H1 (cell line): Measurements from ENCODE around the gene KCNA1. TPM values are rescaled to one million over a fixed set of nuclear protein-coding genes. Genes with fewer than 3 reads are reported as not detected.

Experiments used
- CTCF ChIA-PET: fragments of 300-600 bp; sonication (Branson Sonifier 250); formaldehyde crosslinking; loops from one replicate; lab custom pipeline; 2021; ENCODE audit not compliant: partially characterized antibody; lab: Charles Lee
- POLR2A ChIA-PET: fragments of 300-600 bp; sonication (Branson Sonifier 250); formaldehyde crosslinking; loops from one replicate; lab custom pipeline; 2021; ENCODE audit warnings: inconsistent platforms; ENCODE audit not compliant: partially characterized antibody; lab: Charles Lee
- DNase-seq, 2 experiments: peaks; one replicate each; pipeline versions ENCODE4 v3.0.0 to v3.0.0-alpha.2; 2010 to 2022; ENCODE audit warnings: low spot score in 2 of 2, low read depth in 1 of 2, mixed read lengths in 1 of 2
- FAIRE-seq: peaks from 2 replicates; lab custom pipeline; 2011; peaks lifted over from hg19 to GRCh38; lab: Jason Lieb, UNC
- H2AFZ ChIP-seq: 2 replicates; pipeline ENCODE4 v1.8.1; 2012; ENCODE audit warnings: low read length, inconsistent platforms
- H2AK5ac ChIP-seq: 2 replicates; pipeline ENCODE4 v1.6.1; 2013; ENCODE audit warnings: low read depth, low read length
- H2BK120ac ChIP-seq: replicated peaks from 2 replicates; pipeline ENCODE3; 2013; ENCODE audit warnings: low read depth, low read length, inconsistent platforms
- H2BK12ac ChIP-seq: 2 replicates; pipeline ENCODE4 v1.6.1; 2013; ENCODE audit warnings: low read depth, low read length
- H2BK15ac ChIP-seq: 2 replicates; pipeline ENCODE4 v1.6.1; 2013; ENCODE audit warnings: low read length
- H2BK20ac ChIP-seq: 2 replicates; pipeline ENCODE4 v1.6.1; 2013; ENCODE audit warnings: low read length
- H2BK5ac ChIP-seq: 2 replicates; pipeline ENCODE4 v1.6.1; 2013; ENCODE audit warnings: low read depth, low read length
- H3K14ac ChIP-seq: 2 replicates; pipeline ENCODE4 v1.6.1; 2013; ENCODE audit warnings: inconsistent platforms; ENCODE audit not compliant: insufficient read length
- H3K18ac ChIP-seq: 2 replicates; pipeline ENCODE4 v1.6.1; 2013; ENCODE audit warnings: low read length; ENCODE audit errors: extremely low read depth
- H3K23ac ChIP-seq: 2 replicates; pipeline ENCODE4 v1.6.1; 2013; ENCODE audit warnings: inconsistent platforms; ENCODE audit not compliant: insufficient read length
- H3K23me2 ChIP-seq: 2 replicates; pipeline ENCODE4 v1.6.1; 2013; ENCODE audit warnings: low read depth, low read length
- H3K27ac ChIP-seq: 2 replicates; pipeline ENCODE4 v1.6.1; 2011; ENCODE audit warnings: low read depth, low read length, inconsistent platforms
- H3K27me3 ChIP-seq, 4 experiments: replicated peaks in 1 of 4; 1 replicate in 1 of 4; 2 replicates in 3 of 4; pipeline versions ENCODE4 v1.6.1 to v1.8.1; 2011 to 2013; ENCODE audit warnings: low read length in 3 of 4, mild to moderate bottlenecking in 3 of 4, inconsistent platforms in 2 of 4, mixed read lengths in 2 of 4, moderate library complexity in 1 of 4; ENCODE audit not compliant: control insufficient read depth in 3 of 4, insufficient read depth in 3 of 4; ENCODE audit errors: extremely low read depth in 1 of 4
- H3K36me3 ChIP-seq, 4 experiments: 2 replicates each; pipeline versions ENCODE4 v1.6.1 to v1.8.1; 2011 to 2013; ENCODE audit warnings: mild to moderate bottlenecking in 4 of 4, low read length in 3 of 4, moderate library complexity in 2 of 4, control low read depth in 1 of 4, inconsistent platforms in 1 of 4; ENCODE audit not compliant: insufficient read depth in 4 of 4, control insufficient read depth in 2 of 4
- H3K4ac ChIP-seq: replicated peaks from 2 replicates; pipeline ENCODE3; 2013; ENCODE audit warnings: low read length, low read depth, mixed read lengths, inconsistent platforms; ENCODE audit not compliant: insufficient read length
- H3K4me1 ChIP-seq, 4 experiments: replicated peaks in 1 of 4; 1 replicate in 1 of 4; 2 replicates in 3 of 4; pipeline versions ENCODE4 v1.6.1 to v1.8.1; 2011 to 2013; ENCODE audit warnings: low read length in 3 of 4, inconsistent platforms in 2 of 4, mixed read lengths in 1 of 4; ENCODE audit not compliant: insufficient read depth in 4 of 4, control insufficient read depth in 3 of 4
- H3K4me2 ChIP-seq, 2 experiments: 2 replicates each; pipeline versions ENCODE4 v1.6.1 to v1.8.1; 2011 to 2013; ENCODE audit warnings: low read depth in 2 of 2, low read length in 2 of 2, control low read depth in 1 of 2, inconsistent platforms in 1 of 2, mild to moderate bottlenecking in 1 of 2; ENCODE audit not compliant: insufficient read depth in 1 of 2
- H3K4me3 ChIP-seq, 4 experiments: fragments of 200-600, 300-600 bp in 1 of 4; sonication (generic), shearing (Covaris generic), sonication (Bioruptor Twin) in 1 of 4; 2 replicates each; pipeline versions ENCODE4 v1.5.1 to v1.8.1; 2011 to 2016; ENCODE audit warnings: low read length in 4 of 4, low read depth in 3 of 4, control low read depth in 2 of 4, inconsistent platforms in 2 of 4, mild to moderate bottlenecking in 2 of 4, mixed read lengths in 1 of 4, moderate library complexity in 1 of 4; ENCODE audit not compliant: insufficient read depth in 2 of 4; ENCODE audit errors: extremely low read depth in 1 of 4
- H3K56ac ChIP-seq: replicated peaks from 2 replicates; pipeline ENCODE3; 2013; ENCODE audit warnings: low read depth, mild to moderate bottlenecking, mixed read lengths, low read length, inconsistent platforms; ENCODE audit not compliant: insufficient read length
- H3K79me1 ChIP-seq: 2 replicates; pipeline ENCODE4 v1.6.1; 2013; ENCODE audit warnings: low read depth, low read length, control low read depth
- H3K79me2 ChIP-seq, 2 experiments: 2 replicates each; pipeline versions ENCODE4 v1.6.1 to v1.8.1; 2012 to 2013; ENCODE audit warnings: low read length in 2 of 2, mild to moderate bottlenecking in 2 of 2, inconsistent platforms in 1 of 2; ENCODE audit not compliant: insufficient read depth in 2 of 2, control insufficient read depth in 1 of 2
- H3K9ac ChIP-seq, 4 experiments: replicated peaks in 1 of 4; 1 replicate in 1 of 4; 2 replicates in 3 of 4; pipeline versions ENCODE4 v1.6.1 to v1.8.1; 2011 to 2013; ENCODE audit warnings: low read depth in 3 of 4, low read length in 3 of 4, control low read depth in 2 of 4, mild to moderate bottlenecking in 2 of 4, moderate library complexity in 2 of 4, inconsistent platforms in 1 of 4; ENCODE audit errors: extremely low read depth in 1 of 4
- H3K9me3 ChIP-seq, 2 experiments: 2 replicates each; pipeline versions ENCODE4 v1.6.1 to v1.8.1; 2012 to 2013; ENCODE audit warnings: mild to moderate bottlenecking in 2 of 2, moderate library complexity in 2 of 2, control low read depth in 1 of 2, inconsistent platforms in 1 of 2, low read depth in 1 of 2, low read length in 1 of 2, mixed read lengths in 1 of 2; ENCODE audit not compliant: insufficient read depth in 2 of 2
- H4K20me1 ChIP-seq, 2 experiments: replicated peaks in 1 of 2; 2 replicates each; pipeline versions ENCODE3 to v1.8.1; 2011 to 2013; ENCODE audit warnings: inconsistent platforms in 2 of 2, low read length in 2 of 2, mild to moderate bottlenecking in 1 of 2; ENCODE audit not compliant: insufficient read depth in 2 of 2, control insufficient read depth in 1 of 2
- H4K5ac ChIP-seq: 2 replicates; pipeline ENCODE4 v1.6.1; 2013; ENCODE audit warnings: low read length, low read depth, mixed read lengths, inconsistent platforms; ENCODE audit not compliant: insufficient read length
- H4K8ac ChIP-seq: 2 replicates; pipeline ENCODE4 v1.8.0; 2013; ENCODE audit warnings: mild to moderate bottlenecking, moderate library complexity, low read length, inconsistent platforms; ENCODE audit not compliant: insufficient read depth; ENCODE audit errors: extremely low read depth
- H4K91ac ChIP-seq: replicated peaks from 2 replicates; pipeline ENCODE3; 2013; ENCODE audit warnings: low read length, mixed read lengths, inconsistent platforms; ENCODE audit not compliant: insufficient read length
- ASH2L ChIP-seq: fragments of 200-600, 300-600 bp; sonication (generic); IDR thresholded peaks from one replicate; pipeline ENCODE4 v1.7.1; 2017; ENCODE audit warnings: low read length
- BACH1 ChIP-seq: IDR thresholded peaks from 2 replicates; pipeline ENCODE4 v1.6.1; 2012; ENCODE audit warnings: low read length, improper control_type of control experiment
- BCL11A ChIP-seq, 2 experiments: IDR thresholded peaks; one replicate each; pipeline ENCODE4 v1.6.1; 2011; ENCODE audit warnings: low read depth in 2 of 2, low read length in 2 of 2, mild to moderate bottlenecking in 2 of 2
- CBX5 ChIP-seq: fragments of 300-800, 300-1000 bp; sonication (generic); IDR thresholded peaks from 2 replicates; pipeline ENCODE4 v1.7.1; 2016; ENCODE audit warnings: antibody characterized with exemption, low read length, low read depth
- EP300 ChIP-seq, 2 experiments: IDR thresholded peaks; 1 replicate in 1 of 2; 2 replicates in 1 of 2; pipeline ENCODE4 v1.6.1; 2011 to 2012; ENCODE audit warnings: low read depth in 2 of 2, low read length in 2 of 2, mild to moderate bottlenecking in 2 of 2, borderline replicate concordance in 1 of 2, inconsistent platforms in 1 of 2, moderate library complexity in 1 of 2
- EZH2 ChIP-seq: fragments of 200-600 bp; sonication (generic); IDR thresholded peaks from 2 replicates; pipeline ENCODE4 v1.7.1; 2012; ENCODE audit warnings: low read depth, mild to moderate bottlenecking, moderate library complexity, low read length, inconsistent platforms; ENCODE audit not compliant: severe bottlenecking
- POLR2AphosphoS5 ChIP-seq: IDR thresholded peaks from 2 replicates; pipeline ENCODE4 v1.6.1; 2011; ENCODE audit warnings: low read depth, low read length
- SIX5 ChIP-seq: IDR thresholded peaks from 2 replicates; pipeline ENCODE4 v1.6.1; 2011; ENCODE audit warnings: mild to moderate bottlenecking, low read depth, low read length
- SRF ChIP-seq: IDR thresholded peaks from 2 replicates; pipeline ENCODE4 v1.6.1; 2011; ENCODE audit warnings: mild to moderate bottlenecking, low read depth, low read length, moderate library complexity
- TBP ChIP-seq: IDR thresholded peaks from 2 replicates; pipeline ENCODE4 v1.6.1; 2011; ENCODE audit warnings: low read depth, low read length, improper control_type of control experiment
- ZNF274 ChIP-seq: IDR thresholded peaks from 2 replicates; pipeline ENCODE4 v1.7.0; 2012; ENCODE audit warnings: low read length, borderline replicate concordance; ENCODE audit errors: extremely low read depth
- WGBS, 2 experiments: shearing (Covaris generic) in 1 of 2; methylation state at CpG; one replicate each; pipeline versions ENCODE4 v1.1.6 to v1.1.7; 2013 to 2015; ENCODE audit warnings: low lambda C conversion rate in 2 of 2, mixed read lengths in 2 of 2, inconsistent platforms in 1 of 2, low coverage in 1 of 2, missing lambda C conversion rate in 1 of 2; ENCODE audit not compliant: insufficient replicate concordance in 2 of 2, insufficient coverage in 1 of 2, insufficient read length in 1 of 2; ENCODE audit errors: extremely low coverage in 1 of 2, missing lambda C conversion rate in 1 of 2; 5-methylcytosine and 5-hydroxymethylcytosine counted together
- polyA plus RNA-seq, 7 experiments: library from polyadenylated mRNA; depleted of rRNA in 3 of 7; stranded (reverse) in 5 of 7; unstranded in 2 of 7; fragments of >200 nt in 5 of 7; fragments of 200-250 nt in 2 of 7; gene quantifications; 1 replicate in 5 of 7; 2 replicates in 1 of 7; 4 replicates in 1 of 7; pipeline versions ENCODE4 v1.2.1 to v1.2.3, GENCODE V29; 2011 to 2013; ENCODE audit warnings: missing spikeins in 2 of 7, mixed read lengths in 2 of 7
- total RNA-seq: library from RNA; stranded (reverse); fragmentation: NEBNext Ultra II Directional; extraction: Animal tissue kit (Norgen Biotek cat#: 25700); gene quantifications from 2 replicates; pipeline ENCODE4 v1.2.1, GENCODE V29; 2021
- TF ChIP-seq, protein P1 (sequence below), 3 experiments: IDR thresholded peaks; 1 replicate in 2 of 3; 2 replicates in 1 of 3; pipeline versions ENCODE4 v1.5.1 to v1.6.1; 2011; ENCODE audit warnings: low read length in 3 of 3, mild to moderate bottlenecking in 3 of 3, inconsistent platforms in 2 of 3, low read depth in 1 of 3, moderate library complexity in 1 of 3; ENCODE audit not compliant: insufficient read depth in 1 of 3; ENCODE audit errors: control extremely low read depth in 1 of 3

The KCNA1 gene
- total and polyA plus RNA-seq, 2 of the 8 experiments (the other 6 are each of a cell fraction or from before 2014, with no cell fraction given) = 0.23 to 0.30 TPM

DNA sequence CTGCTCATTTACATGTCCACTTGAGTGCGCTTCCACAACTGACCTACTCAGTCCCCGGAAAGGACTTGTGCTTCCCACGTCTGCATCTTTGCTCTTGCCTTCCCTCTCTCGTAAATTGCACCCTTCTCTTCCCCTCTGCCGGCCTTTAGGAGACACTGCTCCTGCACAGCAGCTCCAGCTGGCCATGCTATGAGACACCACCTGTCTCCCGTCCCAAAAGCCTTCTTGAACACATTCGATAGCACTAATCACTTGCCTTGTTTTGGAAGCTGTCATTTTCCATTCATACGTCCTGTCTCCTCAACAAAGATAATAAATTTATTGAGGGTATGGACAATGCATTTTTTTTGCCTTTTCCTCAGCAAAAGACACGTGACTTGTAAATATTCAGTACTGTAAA lies 15.7 kb upstream of the KCNA1 start:
- H3K27ac ChIP-seq = no peak overlapping the region
- ChIA-PET POLR2A (no interaction called here), CTCF (interaction anchor here (2.3 kb wide), 1 partner anchor 36 kb away, joined by 8 read pairs; no protein-coding TSS in a partner anchor)
- H3K36me3 ChIP-seq = no peaks in the 10 kb centered on the region
- H3K9ac ChIP-seq = no peak overlapping the region
- H2AFZ ChIP-seq = no peak overlapping the region
- no peaks in the 10 kb centered on the region for H4K20me1 ChIP-seq
- no peak overlapping the region for H2AK5ac ChIP-seq
- no peak overlapping the region for H4K5ac ChIP-seq
- DNase-seq = no peak
- no peak overlapping the region for H2BK20ac ChIP-seq
- H3K18ac ChIP-seq = no peak overlapping the region
- H3K4ac ChIP-seq = no peak overlapping the region
- H3K23me2 ChIP-seq = no peaks in the 10 kb centered on the region
- FAIRE-seq = no peak
- H2BK5ac ChIP-seq = no peak overlapping the region
- H4K8ac ChIP-seq = no peak overlapping the region
- no peak overlapping the region for H3K4me2 ChIP-seq
- H2BK12ac ChIP-seq = no peak overlapping the region
- no peak overlapping the region for H2BK15ac ChIP-seq
- no peak overlapping the region for H3K56ac ChIP-seq
- no peaks in the 10 kb centered on the region for H3K79me2 ChIP-seq
- H3K4me1 ChIP-seq = no peaks in the 10 kb centered on the region
- no peak overlapping the region for H3K14ac ChIP-seq
- H3K23ac ChIP-seq = no peak overlapping the region
- 85% methylated on average over 9 of the region's 9 CpGs; no CpG with 5 or more reads in 1 of the 2 experiments for WGBS, 2 experiments
- H4K91ac ChIP-seq = no peak overlapping the region
- H3K79me1 ChIP-seq = no peaks in the 10 kb centered on the region
- peaks cover 0 to 2% (median 0%) of the 10 kb centered on the region in 4 experiments; a peak in 2 of 7 replicates for H3K27me3 ChIP-seq
- no peak overlapping the region for H2BK120ac ChIP-seq
- H3K4me3 ChIP-seq = no peak overlapping the region
- no peaks in the 10 kb centered on the region for H3K9me3 ChIP-seq
- TF ChIP-seq TBP = no peak
- TF ChIP-seq EZH2 = no peak
- TF ChIP-seq EP300 (IDR thresholded peaks at IDR 0.05; ENCODE audit: borderline replicate concordance in 1 of 2, low read depth in 2 of 2, low read length in 2 of 2) = no peak
- no peak for TF ChIP-seq SIX5
- no peak for TF ChIP-seq POLR2AphosphoS5
- TF ChIP-seq SRF = no peak
- no peak for TF ChIP-seq CBX5
- TF ChIP-seq BACH1 = no peak
- no peak for TF ChIP-seq ASH2L
- TF ChIP-seq ZNF274 = no peak
- TF ChIP-seq BCL11A (IDR thresholded peaks at IDR 0.05; ENCODE audit: low read depth in 2 of 2, low read length in 2 of 2) = no peak
- TF ChIP-seq, protein P1, sequence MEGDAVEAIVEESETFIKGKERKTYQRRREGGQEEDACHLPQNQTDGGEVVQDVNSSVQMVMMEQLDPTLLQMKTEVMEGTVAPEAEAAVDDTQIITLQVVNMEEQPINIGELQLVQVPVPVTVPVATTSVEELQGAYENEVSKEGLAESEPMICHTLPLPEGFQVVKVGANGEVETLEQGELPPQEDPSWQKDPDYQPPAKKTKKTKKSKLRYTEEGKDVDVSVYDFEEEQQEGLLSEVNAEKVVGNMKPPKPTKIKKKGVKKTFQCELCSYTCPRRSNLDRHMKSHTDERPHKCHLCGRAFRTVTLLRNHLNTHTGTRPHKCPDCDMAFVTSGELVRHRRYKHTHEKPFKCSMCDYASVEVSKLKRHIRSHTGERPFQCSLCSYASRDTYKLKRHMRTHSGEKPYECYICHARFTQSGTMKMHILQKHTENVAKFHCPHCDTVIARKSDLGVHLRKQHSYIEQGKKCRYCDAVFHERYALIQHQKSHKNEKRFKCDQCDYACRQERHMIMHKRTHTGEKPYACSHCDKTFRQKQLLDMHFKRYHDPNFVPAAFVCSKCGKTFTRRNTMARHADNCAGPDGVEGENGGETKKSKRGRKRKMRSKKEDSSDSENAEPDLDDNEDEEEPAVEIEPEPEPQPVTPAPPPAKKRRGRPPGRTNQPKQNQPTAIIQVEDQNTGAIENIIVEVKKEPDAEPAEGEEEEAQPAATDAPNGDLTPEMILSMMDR (IDR thresholded peaks at IDR 0.05; ENCODE audit: control extremely low read depth in 1 of 3, insufficient read depth in 1 of 3, low read depth in 1 of 3, low read length in 3 of 3) = no peak
